GM18867 (cell line): Measurements from ENCODE around the gene MORN5.

Source experiments
- ATAC-seq: cut with Tn5 transposase; IDR thresholded peaks from one replicate; pipeline ENCODE4 v1.9.1; 2021; ENCODE audit warnings: mild to moderate bottlenecking, moderate library complexity; ENCODE audit not compliant: unreplicated experiment

Gene MORN5

GRCh38 chr9:122188369-122188768 is 28.7 kb downstream of the MORN5 start:
- ATAC-seq = no peak

GRCh38 chr9:122190597-122191381 is 31.1 kb downstream of the MORN5 start:
- no peak for ATAC-seq

GRCh38 chr9:122191584-122191983 is 31.9 kb downstream of the MORN5 start:
- no peak for ATAC-seq

- ATAC-seq = no peak
Observed at GRCh38 chr9:122192261-122192875, 32.7 kb downstream of the MORN5 start.

DNA sequence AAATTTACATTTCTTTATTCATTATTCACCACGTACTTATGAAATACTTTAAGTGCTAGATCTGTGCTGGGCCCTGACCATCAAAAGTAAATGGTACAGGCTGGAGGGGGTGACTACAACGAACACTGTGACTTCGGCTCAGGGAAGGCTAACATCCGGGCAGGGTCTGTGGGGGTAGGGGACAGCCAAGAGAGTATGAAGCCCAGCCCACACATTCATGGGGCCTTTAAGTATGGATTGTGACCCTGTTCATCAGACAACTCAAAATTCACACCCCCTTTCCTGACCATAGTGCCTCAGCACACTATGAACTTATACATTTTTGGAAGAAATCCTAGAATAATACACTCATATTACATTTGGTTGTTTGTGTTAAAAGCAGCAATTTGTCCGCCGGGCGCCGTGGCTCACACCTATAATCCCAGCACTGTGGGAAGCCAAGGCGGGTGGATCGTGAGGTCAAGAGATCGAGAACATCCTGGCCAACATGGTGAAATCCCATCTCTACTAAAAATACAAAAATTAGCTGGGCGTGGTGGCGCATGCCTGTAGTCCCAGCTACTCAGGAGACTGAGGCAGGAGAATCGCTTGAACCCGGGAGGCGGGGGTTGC is 33.3 kb downstream of the MORN5 start:
- no peak for ATAC-seq

GRCh38 chr9:122193651-122194050 is 33.9 kb downstream of the MORN5 start:
- no peak for ATAC-seq

- ATAC-seq = no peak
Observed at GRCh38 chr9:122195875-122196274, 36.2 kb downstream of the MORN5 start.

- no peak for ATAC-seq
Observed at GRCh38 chr9:122197426-122197825, 37.7 kb downstream of the MORN5 start.

- no peak for ATAC-seq
Observed at GRCh38 chr9:122197882-122198281, 38.2 kb downstream of the MORN5 start.

- no peak for ATAC-seq
Observed at GRCh38 chr9:122200960-122201595, 41.4 kb downstream of the MORN5 start.

DNA sequence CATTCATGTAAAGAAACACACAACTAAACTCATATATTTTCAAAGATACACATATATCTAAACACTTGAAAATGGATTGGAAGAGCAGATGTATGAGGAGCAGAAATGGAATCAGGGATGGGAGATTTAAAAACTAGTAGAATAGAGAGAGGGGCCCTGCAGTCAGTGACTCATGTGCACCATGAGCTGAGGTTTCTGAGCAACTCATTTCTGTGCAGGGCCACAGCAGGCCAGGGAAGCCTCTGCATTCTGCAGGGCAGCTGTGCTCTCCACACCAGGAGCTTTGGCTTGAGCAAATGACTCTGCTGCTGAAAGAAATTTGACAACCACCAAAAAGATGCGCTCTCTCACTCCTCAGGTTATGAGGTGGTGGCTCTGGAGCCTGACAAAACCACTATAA is 41.9 kb downstream of the MORN5 start:
- no peak for ATAC-seq

- no peak for ATAC-seq
Observed at GRCh38 chr9:122202111-122202510, 42.4 kb downstream of the MORN5 start.

GRCh38 chr9:122204055-122204454 is 44.3 kb downstream of the MORN5 start:
- no peak for ATAC-seq

- no peak for ATAC-seq
Observed at GRCh38 chr9:122204491-122204890, 44.8 kb downstream of the MORN5 start.

DNA sequence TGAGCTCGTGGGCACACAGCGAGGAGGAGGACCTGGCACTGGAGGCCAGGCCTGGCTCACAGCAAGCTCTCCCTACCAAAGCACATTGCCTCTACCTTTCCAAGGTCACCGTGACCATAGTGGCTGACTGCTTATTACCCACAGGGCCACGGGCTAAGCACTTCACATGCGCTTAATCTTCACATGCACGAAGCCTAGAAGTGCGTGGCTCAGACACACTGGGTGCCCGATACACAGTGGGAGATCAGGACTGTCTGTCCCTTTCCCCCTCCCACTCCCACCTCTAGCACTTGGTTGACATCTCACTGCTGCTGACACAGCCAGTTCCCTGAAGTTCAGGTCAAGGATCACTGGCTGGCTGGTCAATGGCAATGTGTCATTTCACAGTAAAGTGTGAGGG is 45.5 kb downstream of the MORN5 start:
- no peak for ATAC-seq

DNA sequence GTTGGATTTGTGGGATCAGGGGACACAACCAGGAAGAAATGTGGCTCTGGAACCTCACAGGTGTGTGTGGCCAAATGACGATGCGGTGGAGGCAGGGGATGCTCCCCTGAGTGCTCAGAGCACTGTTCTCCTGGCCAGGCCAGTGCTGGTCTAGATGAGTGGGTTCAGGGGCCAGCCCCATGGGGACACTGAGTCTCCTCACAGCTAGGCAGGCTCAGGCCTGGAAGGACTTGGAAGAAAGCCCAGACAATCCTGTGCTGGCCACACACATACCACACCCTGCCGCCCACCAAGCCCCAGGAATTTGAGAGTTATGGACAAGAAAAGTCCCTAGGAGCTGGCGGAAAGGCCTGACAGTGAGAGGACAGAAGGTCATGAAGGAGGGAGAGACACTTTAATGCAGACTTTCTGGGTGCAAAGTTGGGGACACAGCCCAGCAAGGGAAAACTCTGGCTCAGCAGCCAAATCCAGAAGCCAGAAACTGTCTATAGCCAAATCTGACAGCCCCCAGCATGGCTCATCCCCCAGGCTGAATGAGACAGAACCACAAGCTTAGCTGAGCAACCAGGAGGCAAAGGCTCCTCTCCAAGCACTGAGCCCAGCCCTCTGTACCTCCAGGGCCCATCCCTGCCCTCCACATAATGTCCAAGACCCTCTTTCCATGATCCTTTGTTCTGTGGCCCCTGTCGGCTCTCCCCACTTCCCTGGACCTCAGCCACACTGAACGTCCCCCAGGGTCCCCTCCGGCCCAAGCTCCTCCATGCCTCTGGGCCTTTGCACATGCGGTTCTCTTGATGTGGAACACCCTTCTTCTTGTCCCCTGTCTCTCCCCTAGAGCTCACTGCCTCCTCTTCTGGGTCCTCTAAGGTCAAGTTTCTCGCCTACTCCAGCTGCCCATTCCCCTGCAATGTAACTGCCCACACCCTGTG is 46.7 kb downstream of the MORN5 start:
- no peak for ATAC-seq

DNA sequence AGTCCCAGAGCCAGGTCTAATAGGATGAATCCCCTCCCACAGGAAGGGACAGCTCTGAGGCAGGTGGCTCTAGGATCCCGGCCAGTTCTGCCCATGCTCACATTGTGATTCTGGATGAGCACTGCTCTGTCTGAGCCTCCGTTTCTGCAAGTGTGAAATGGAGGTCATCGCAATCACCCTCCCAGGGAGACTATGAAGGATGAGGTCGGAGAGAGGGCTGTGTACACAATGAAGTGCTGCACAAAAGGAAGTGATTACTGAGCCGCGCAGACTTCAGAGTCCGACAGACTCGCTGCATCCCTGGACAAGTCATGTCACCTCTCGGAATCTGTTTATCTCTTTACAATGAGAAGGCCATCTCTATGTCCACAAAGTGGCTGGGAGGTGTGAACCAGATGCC is 47.4 kb downstream of the MORN5 start:
- no peak for ATAC-seq

DNA sequence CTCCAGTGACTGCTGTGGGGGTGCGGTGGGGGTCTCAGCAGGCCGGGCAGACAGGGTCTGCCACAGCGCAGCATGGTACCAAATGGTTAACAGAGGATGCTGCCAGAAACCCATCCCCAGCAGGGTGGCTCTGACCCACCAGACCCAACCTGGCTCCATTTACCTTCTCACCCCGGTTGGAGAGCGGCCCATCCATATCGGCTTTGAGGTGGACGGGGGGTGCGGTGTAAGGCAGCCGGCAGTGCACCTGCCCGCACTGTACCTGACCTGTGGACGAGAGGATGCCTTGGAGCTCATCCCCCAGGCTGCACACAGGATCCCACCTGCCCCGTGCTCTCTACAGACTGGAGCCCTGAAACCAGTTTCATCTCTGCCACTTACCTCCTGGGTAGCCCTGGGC is 49.7 kb downstream of the MORN5 start:
- no peak for ATAC-seq

DNA sequence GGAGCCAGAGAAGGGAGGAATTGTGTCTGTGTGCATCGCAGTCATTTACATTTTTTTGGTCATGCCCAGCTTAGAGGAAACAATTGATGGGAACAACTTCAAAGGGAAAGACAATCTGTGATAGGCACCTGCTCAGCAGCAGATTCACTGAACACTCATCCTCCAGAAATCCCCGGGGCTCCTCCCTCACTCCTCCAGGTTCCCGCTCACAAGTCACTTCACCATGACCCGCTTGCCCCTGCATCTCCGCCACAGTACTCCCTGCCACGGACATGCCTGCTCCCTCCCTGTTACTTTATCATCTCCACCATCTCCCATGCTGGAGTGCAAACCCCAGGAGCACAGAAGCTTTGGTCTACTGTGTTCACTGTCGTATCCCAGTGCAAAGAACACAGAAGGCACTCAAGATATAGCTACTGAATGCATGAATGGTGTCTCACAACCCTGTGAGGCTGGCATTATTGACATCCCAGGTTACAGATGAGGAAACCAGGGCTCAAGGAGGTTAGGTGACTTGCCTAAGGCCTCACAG is 52.8 kb downstream of the MORN5 start:
- ATAC-seq = no peak

- no peak for ATAC-seq
Observed at GRCh38 chr9:122213102-122213588, 53.4 kb downstream of the MORN5 start.
